HCT116 (cell line): ENCODE measurements around the gene RGMB. TPM values are rescaled to one million over a fixed set of nuclear protein-coding genes. Genes with fewer than 3 reads are reported as not detected.

ENCODE experiments used
- ATAC-seq: fragments of 200-7000 bp; cut with Tn5 transposase; 2 replicates; pipeline ENCODE4 v1.9.1; 2020; ENCODE audit warnings: mild to moderate bottlenecking, moderate library complexity
- BruUV-seq: library from RNA; stranded (reverse); fragments of 400-500 nt; replicated peaks from 2 replicates; lab custom pipeline; 2021; lab: Mats Ljungman, UMichigan
- CTCF ChIA-PET: fragments of 300-600 bp; sonication (Branson Sonifier 250); formaldehyde crosslinking; loops from one replicate; lab custom pipeline; 2021; ENCODE audit warnings: antibody characterized with exemption; lab: Charles Lee
- POLR2A ChIA-PET: fragments of 300-600, 350-600 bp; sonication (Branson Sonifier 250); formaldehyde crosslinking; loops from one replicate; lab custom pipeline; 2021; ENCODE audit warnings: antibody characterized with exemption; lab: Charles Lee
- RAD21 ChIA-PET, 2 experiments: fragments of 300-600 bp; sonication (Branson Sonifier 250); formaldehyde crosslinking; loops; one replicate each; lab custom pipeline; 2023; ENCODE audit warnings: low total read pairs in 2 of 2; ENCODE audit not compliant: uncharacterized antibody in 2 of 2, unreplicated experiment in 2 of 2, low non-redundant PET in 1 of 2; lab: Charles Lee
- DNase-seq: peaks from one replicate; pipeline ENCODE4 v3.0.0-alpha.2; 2010; ENCODE audit warnings: low read depth, low spot score
- H2AFZ ChIP-seq: fragments of 200-600 bp; shearing (Covaris generic), sonication (generic); 2 replicates; pipeline ENCODE4 v1.6.1; 2017; ENCODE audit warnings: low read depth, mixed run types, mixed read lengths, antibody characterized with exemption, low read length; ENCODE audit not compliant: poor library complexity, severe bottlenecking
- H3K27ac ChIP-seq: 2 replicates; pipeline ENCODE4 v1.5.1; 2012; ENCODE audit warnings: low read depth, low read length
- H3K27me3 ChIP-seq: fragments of 200-600 bp; sonication (generic); 2 replicates; pipeline ENCODE4 v1.6.1; 2016; ENCODE audit warnings: mixed run types, low read length, mixed read lengths; ENCODE audit not compliant: insufficient read depth
- H3K36me3 ChIP-seq, 2 experiments: fragments of 200-500 bp in 1 of 2; fragments of 200-600 bp in 1 of 2; sonication (Bioruptor generic) in 1 of 2; sonication (generic) in 1 of 2; 2 replicates each; pipeline versions ENCODE4 v1.5.1 to v1.6.1; 2014 to 2016; ENCODE audit warnings: low read length in 2 of 2, inconsistent platforms in 1 of 2, mixed read lengths in 1 of 2, mixed run types in 1 of 2; ENCODE audit not compliant: insufficient read depth in 2 of 2, control insufficient read depth in 1 of 2
- H3K4me1 ChIP-seq, 2 experiments: fragments of 200-600 bp in 1 of 2; sonication (generic) in 1 of 2; 2 replicates each; pipeline versions ENCODE4 v1.5.1 to v1.6.1; 2012 to 2017; ENCODE audit warnings: low read length in 2 of 2, inconsistent platforms in 1 of 2, mild to moderate bottlenecking in 1 of 2, mixed read lengths in 1 of 2, mixed run types in 1 of 2, moderate library complexity in 1 of 2; ENCODE audit not compliant: insufficient read depth in 2 of 2, control insufficient read depth in 1 of 2
- H3K4me2 ChIP-seq: fragments of 200-600 bp; sonication (generic); 2 replicates; pipeline ENCODE4 v1.6.1; 2017; ENCODE audit warnings: mixed run types, low read length, mixed read lengths
- H3K4me3 ChIP-seq, 2 experiments: fragments of 200-600 bp in 1 of 2; sonication (generic) in 1 of 2; replicated peaks in 1 of 2; 2 replicates each; pipeline ENCODE4 v1.5.1; 2011 to 2016; ENCODE audit warnings: low read length in 2 of 2, control low read depth in 1 of 2, low read depth in 1 of 2, mild to moderate bottlenecking in 1 of 2, mixed read lengths in 1 of 2, mixed run types in 1 of 2
- H3K79me2 ChIP-seq: fragments of 200-600 bp; sonication (generic); 2 replicates; pipeline ENCODE4 v1.6.1; 2017; ENCODE audit warnings: mild to moderate bottlenecking, mixed run types, low read length, moderate library complexity, mixed read lengths; ENCODE audit not compliant: insufficient read depth
- H3K9ac ChIP-seq: fragments of 200-600 bp; sonication (generic); 2 replicates; pipeline ENCODE4 v1.6.1; 2016; ENCODE audit warnings: low read length, mixed read lengths
- H3K9me2 ChIP-seq: fragments of 200-600 bp; sonication (generic), shearing (Covaris generic); 2 replicates; pipeline ENCODE4 v1.6.1; 2017; ENCODE audit warnings: mixed run types, mild to moderate bottlenecking, moderate library complexity; ENCODE audit not compliant: insufficient read depth
- H3K9me3 ChIP-seq, 2 experiments: fragments of 200-500 bp in 1 of 2; fragments of 200-600 bp in 1 of 2; sonication (Bioruptor generic) in 1 of 2; sonication (generic) in 1 of 2; 2 replicates each; pipeline ENCODE4 v1.6.1; 2014 to 2017; ENCODE audit warnings: low read length in 2 of 2, mixed read lengths in 2 of 2, inconsistent platforms in 1 of 2, low read depth in 1 of 2, mild to moderate bottlenecking in 1 of 2, mixed run types in 1 of 2, moderate library complexity in 1 of 2; ENCODE audit not compliant: control insufficient read depth in 1 of 2, insufficient read depth in 1 of 2
- H4K20me1 ChIP-seq: fragments of 200-600 bp; sonication (generic), shearing (Covaris generic); 2 replicates; pipeline ENCODE4 v1.6.1; 2017; ENCODE audit warnings: mixed run types, mild to moderate bottlenecking, moderate library complexity; ENCODE audit not compliant: insufficient read depth
- CBX3 ChIP-seq: IDR thresholded peaks from 2 replicates; pipeline ENCODE4 v1.6.1; 2012; ENCODE audit warnings: low read depth
- CTCF ChIP-seq, 3 experiments: fragments of 200-600 bp in 1 of 3; sonication (generic) in 1 of 3; IDR thresholded peaks in 2 of 3; conservative IDR thresholded peaks in 1 of 3; 2 replicates each; pipeline ENCODE4 v1.5.1; 2012 to 2017; ENCODE audit warnings: low read depth in 2 of 3, low read length in 2 of 3, antibody characterized with exemption in 1 of 3, borderline replicate concordance in 1 of 3, control low read depth in 1 of 3, mild to moderate bottlenecking in 1 of 3, mixed read lengths in 1 of 3, mixed run types in 1 of 3, moderate library complexity in 1 of 3; ENCODE audit not compliant: insufficient read depth in 1 of 3
- EZH2phosphoT487 ChIP-seq: fragments of 200-600 bp; IDR thresholded peaks from 2 replicates; pipeline ENCODE4 v1.6.1; 2018; ENCODE audit warnings: antibody characterized with exemption, borderline replicate concordance
- JUND ChIP-seq: IDR thresholded peaks from 2 replicates; pipeline ENCODE4 v1.6.1; 2012
- POLR2AphosphoS5 ChIP-seq: IDR thresholded peaks from 2 replicates; pipeline ENCODE4 v1.6.1; 2011; ENCODE audit warnings: mild to moderate bottlenecking, low read depth, low read length, moderate library complexity
- SIN3A ChIP-seq: IDR thresholded peaks from 2 replicates; pipeline ENCODE4 v1.6.1; 2012; ENCODE audit warnings: low read depth
- SP1 ChIP-seq: IDR thresholded peaks from 2 replicates; pipeline ENCODE4 v1.6.1; 2012; ENCODE audit warnings: low read depth
- TCF7L2 ChIP-seq: IDR thresholded peaks from 2 replicates; pipeline ENCODE4 v1.7.0; 2011; ENCODE audit warnings: borderline replicate concordance, inconsistent platforms; ENCODE audit not compliant: insufficient read depth, insufficient read length; ENCODE audit errors: extremely low read depth
- ZBTB33 ChIP-seq: IDR thresholded peaks from 2 replicates; pipeline ENCODE4 v1.6.1; 2011; ENCODE audit warnings: mild to moderate bottlenecking, low read length, moderate library complexity; ENCODE audit not compliant: insufficient replicate concordance; ENCODE audit errors: extremely low read depth
- intact Hi-C: fragments of 100-400 bp; cut with micrococcal nuclease; formaldehyde crosslinking; loops from 2 replicates; pipeline ENCODE4 v1.10.0; 2022
- total RNA-seq: library from RNA; stranded (reverse); gene quantifications from one replicate; pipeline ENCODE4 v1.2.1, GENCODE V29; 2021; ENCODE audit not compliant: unreplicated experiment

Gene RGMB
- total RNA-seq, 1 experiment from 2014 or later, result 18.3 TPM

- Histone ChIP-seq H3K4me1 (peaks cover 12 to 21% of the 10 kb centered on the region in 2 experiments), H3K27me3 (no peaks in the 10 kb centered on the region), H3K9me3 (no peaks in the 10 kb centered on the region), H3K27ac (no peak overlapping the region), H4K20me1 (peaks cover 6% of the 10 kb centered on the region; the same call in 1 of the 2 replicates), H2AFZ (no peak overlapping the region), H3K9me2 (no peaks in the 10 kb centered on the region), H3K79me2 (peaks cover 78% of the 10 kb centered on the region), H3K4me3 (no peak overlapping the region), H3K9ac (no peak overlapping the region), H3K4me2 (no peak overlapping the region), H3K36me3 (peaks cover 0 to 8% of the 10 kb centered on the region in 2 experiments; a peak in 2 of 4 replicates)
- TF ChIP-seq EZH2phosphoT487 (no peak), SIN3A (no peak), ZBTB33 (no peak), CTCF (IDR thresholded peaks at IDR 0.05 in 2 of 3, conservative IDR thresholded peaks at IDR 0.05 in 1 of 3; ENCODE audit: borderline replicate concordance in 1 of 3, insufficient read depth in 1 of 3, low read depth in 2 of 3, low read length in 2 of 3) (no peak), SP1 (no peak), JUND (no peak), POLR2AphosphoS5 (no peak), CBX3 (no peak), TCF7L2 (no peak)
- CTCF ChIA-PET, result interaction anchor here (1.7 to 2.1 kb wide), 2 partner anchors 8 to 9 kb away, joined by 4 to 6 read pairs; no protein-coding TSS in a partner anchor
- RAD21 ChIA-PET, result no interaction called here
- intact Hi-C loops, result no loop called here
- DNase-seq, result no peak
- ATAC-seq, result no peak
- no TSS peak for BruUV-seq
- POLR2A ChIA-PET, result no interaction called here
Measured at GRCh38 chr5:98777295-98777694, 3.8 kb downstream of the RGMB start.
